GM18499 (cell line): ENCODE data around the gene ZNF570.
A peak's percentile ranks its signal among the peaks of the same experiment; 100 is the strongest.

Experiments
- ATAC-seq: cut with Tn5 transposase; IDR thresholded peaks from one replicate; pipeline ENCODE4 v1.9.1; 2021; ENCODE audit warnings: moderate number of reproducible peaks; ENCODE audit not compliant: insufficient read depth, unreplicated experiment

Gene ZNF570

DNA sequence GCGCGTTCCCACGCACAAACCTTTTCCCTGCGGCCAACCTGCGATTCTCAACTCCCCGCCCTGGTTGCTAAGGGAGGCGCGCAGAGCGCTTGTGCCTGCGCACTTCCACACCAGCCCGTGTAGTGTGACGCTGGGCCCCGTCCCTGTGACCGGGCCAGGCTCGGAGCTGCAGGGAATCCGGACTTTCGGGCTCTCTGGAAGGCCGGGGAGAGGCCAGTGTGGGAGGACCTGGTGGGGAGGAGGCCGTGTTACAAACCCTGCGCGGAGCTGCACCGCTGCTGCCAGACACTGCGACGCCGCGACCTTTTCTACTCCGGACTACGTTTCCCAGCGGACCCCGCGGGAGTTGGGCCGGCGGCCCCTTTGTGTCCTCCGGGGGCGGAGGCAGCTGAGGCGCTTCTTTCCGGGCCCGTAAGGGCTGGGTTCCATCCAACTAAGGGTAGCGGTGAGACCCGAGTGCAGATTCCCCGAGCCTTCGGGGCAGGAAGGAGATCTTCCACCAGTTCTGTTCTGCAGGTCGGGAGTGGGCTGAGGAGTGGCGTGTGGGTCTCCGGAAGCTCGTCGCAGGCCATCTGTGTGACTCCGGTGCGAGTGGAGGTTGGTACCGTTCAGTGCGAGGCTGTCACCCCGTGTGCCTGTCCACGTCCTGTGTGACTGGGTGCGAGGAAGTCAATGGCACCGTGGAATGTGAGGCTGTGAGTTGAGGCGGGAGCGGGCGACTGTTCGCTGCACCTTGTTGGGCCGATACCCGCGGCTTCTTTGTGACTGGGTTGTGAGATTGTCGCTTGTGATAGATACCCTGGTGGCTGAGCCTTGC lies at the start of gene ZNF570:
ZNF570 (plus strand) TSS at position 396 of the 817 bp plus-strand sequence. CDS start 999 bp downstream, outside the sequence.
- ATAC-seq = peak; percentile 37

DNA sequence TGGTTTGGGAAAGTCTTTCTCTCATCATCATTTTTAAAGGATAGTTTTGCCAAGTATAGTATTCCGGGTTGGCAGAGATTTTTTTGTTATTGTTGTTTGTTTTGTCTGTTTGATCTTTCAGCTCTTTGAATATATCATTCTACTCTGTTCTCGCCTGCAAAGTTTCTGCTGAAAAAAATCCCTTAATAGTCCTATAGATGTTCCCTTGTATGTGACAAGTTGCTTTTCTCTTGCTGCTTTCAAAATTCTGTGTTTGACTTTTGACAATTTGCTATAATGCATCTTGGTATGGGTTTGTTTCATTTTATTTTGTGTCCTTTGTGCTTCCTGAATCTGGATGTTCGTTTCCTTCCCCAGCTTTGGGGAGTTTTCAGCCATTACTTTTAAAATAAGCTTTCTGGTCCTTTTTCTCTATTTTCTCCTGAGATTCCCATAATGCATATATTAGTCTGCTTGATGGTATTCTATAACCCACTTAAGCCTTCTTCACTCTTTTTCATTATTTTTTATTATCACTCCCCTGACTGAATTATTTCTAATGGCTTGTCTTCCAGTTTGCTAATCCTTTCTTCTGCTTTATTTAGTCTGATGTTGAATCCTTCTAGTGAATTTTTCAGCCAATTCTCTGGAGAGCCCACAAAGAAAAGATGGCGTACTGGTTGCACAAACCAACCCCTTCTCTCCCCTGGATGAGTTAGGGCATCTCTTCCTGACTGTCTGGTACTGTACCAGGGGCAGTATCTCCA lies 16.5 kb upstream of the ZNF570 start:
- no peak for ATAC-seq

DNA sequence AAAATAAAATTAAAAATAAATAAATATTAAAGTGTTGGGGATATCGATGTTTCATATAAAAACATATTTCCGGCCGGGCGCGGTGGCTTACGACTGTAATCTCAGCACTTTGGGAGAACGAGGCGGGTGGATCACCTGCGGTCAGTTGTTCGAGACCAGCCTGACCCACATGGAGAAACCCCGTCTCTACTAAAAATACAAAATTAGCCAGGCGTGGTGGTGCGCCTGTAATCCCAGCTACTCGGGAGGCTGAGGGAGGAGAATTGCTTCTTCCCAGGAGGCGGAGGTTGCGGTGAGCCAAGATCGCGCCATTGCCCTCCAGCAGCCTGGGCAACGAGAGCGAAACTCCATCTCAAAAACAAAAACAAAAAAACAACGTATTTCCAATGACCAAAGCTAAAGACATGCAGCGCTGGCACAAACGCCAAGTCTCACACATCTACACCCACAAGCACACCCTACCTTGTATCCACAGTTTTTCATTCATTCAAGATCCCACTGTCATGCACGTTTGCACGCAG lies 2.8 kb upstream of the ZNF570 start:
- ATAC-seq = no peak

DNA sequence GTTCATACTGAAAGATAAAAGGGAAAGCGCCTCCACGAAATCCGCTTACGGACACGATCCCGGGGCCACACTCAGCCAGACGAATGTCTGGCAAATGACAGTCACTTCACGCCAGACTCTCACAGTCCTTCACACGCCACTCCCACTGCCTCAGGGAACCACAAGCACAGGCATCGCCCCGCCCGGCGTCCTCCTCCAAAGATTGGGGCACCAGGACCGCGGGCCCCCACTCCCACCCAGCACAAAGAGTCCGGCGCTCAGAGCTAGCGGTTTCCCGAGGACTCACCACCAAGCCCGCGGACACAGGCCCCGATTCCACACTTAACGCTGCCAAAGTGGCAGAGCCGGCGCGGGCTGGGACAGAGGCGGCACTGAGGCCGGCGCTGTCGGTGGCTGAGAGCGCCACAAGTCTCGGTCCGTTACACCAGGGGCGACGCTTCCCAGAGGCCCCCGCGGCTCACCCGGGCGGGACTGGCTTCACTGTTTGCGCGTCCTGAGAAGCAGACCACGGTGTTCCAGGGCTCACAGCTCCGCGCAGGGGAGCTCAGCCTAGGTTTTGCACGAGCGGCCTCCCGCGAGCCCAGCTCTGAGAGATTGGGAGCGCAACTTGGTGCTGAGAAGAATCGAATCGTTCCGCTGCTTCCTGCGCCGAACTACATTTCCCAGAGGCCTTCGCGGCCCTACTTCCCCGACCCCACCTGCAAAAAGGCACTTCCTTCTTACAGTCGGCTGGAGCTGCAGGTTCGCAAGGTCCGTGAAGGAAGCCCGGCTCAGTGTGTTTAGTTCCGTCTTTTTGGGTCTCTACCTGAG lies 2.2 kb upstream of the ZNF570 start, which contains the start of gene ZNF569:
ZNF569 (minus strand) TSS at position 647 of the 810 bp plus-strand sequence. CDS start 22,523 bp downstream, outside the sequence.
- ATAC-seq = peak; percentile 38

DNA sequence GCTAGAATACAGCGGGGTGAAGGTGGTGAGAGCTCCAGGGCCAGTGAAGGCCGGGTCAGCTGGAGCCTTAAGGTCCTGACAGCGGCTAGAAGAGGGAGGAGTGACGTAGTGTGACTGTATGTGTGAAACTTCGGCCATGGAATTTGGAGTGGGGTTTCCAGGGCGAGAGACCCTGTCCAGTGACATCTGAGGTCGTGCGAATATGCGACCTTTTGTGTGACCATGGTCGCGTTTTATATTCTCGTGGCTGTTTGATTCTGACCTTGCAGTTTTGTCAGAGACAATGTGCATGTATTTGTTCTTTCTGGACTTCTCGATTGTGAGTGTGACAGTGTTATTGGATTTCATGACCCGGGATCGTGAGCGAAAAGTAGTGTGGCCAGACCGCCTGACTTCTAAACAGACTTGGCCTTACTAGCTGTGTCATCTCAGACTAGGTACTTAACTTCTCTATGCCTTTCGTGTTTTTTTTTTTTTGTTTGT lies 1.5 kb upstream of the ZNF570 start:
- no peak for ATAC-seq

DNA sequence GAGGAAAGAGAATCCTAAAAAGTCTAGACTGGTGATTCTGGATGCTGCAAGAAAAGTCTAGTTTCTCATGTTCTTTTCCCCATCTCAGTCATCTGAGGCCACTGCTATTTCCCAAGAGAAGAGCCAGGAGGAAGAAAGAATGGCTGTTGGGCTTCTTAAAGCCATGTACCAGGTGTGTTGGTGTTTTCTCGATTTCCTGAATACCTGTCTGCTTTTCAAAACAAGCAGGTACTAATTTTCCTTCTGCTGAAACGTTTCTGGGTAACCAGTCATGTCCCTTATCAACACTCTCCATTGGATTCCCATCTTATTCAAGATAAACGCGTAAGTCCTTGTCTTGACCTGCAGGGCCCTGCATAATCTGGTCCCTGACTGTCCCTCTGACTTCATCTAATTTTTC lies 1.1 kb downstream of the ZNF570 start:
- no peak for ATAC-seq

- ATAC-seq = no peak
Measured at GRCh38 chr19:37472165-37472564, 3.0 kb downstream of the ZNF570 start.

GRCh38 chr19:37484406-37485168 lies 15.4 kb downstream of the ZNF570 start:
- no peak for ATAC-seq

- ATAC-seq = no peak
Measured at GRCh38 chr19:37492213-37492612, 23.1 kb downstream of the ZNF570 start.

- no peak for ATAC-seq
Measured at GRCh38 chr19:37505958-37506386, 36.8 kb downstream of the ZNF570 start.

- ATAC-seq = no peak
Measured at GRCh38 chr19:37506387-37507166, 37.4 kb downstream of the ZNF570 start, which contains the start of gene ZNF793. TSS of gene ZNF793 (plus strand) at chr19:37506939. CDS start at chr19:37523440, 16,501 bp downstream.

DNA sequence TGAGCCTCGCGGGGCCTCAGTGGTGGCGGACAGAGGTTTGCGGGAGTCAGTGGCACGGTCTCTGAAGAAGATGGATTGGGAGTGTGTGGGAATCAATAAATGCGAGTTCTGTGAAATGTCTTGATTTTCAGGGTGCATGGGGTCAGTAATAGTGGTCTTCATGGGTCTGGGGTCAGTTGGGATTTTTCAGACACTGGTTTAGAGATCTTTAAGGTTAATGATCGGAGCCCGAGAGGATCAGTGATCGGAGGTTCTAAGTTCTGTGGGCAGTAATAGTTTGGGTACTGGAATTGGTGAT lies 38.0 kb downstream of the ZNF570 start:
- no peak for ATAC-seq

DNA sequence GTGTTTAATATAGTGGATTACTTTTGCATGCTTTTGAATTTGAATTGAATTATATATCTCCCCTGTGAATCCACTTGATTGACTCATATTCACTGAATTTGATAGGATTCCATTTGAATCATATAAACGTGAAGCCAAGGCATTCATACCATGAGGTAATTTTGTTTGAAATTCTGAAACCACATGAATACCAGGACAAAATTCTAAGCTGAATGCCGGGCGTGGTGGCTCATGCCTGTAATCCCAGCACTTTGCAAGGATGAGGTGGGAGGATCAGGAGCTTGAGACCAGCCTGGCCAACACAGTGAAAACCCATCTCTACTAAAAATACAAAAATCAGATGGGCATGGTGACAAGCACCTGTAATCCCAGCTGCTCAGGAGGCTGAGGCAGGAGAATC lies 42.0 kb downstream of the ZNF570 start:
- ATAC-seq = no peak

- no peak for ATAC-seq
Measured at GRCh38 chr19:37511821-37512220, 42.7 kb downstream of the ZNF570 start.

GRCh38 chr19:37513397-37513796 lies 44.2 kb downstream of the ZNF570 start:
- ATAC-seq = no peak

DNA sequence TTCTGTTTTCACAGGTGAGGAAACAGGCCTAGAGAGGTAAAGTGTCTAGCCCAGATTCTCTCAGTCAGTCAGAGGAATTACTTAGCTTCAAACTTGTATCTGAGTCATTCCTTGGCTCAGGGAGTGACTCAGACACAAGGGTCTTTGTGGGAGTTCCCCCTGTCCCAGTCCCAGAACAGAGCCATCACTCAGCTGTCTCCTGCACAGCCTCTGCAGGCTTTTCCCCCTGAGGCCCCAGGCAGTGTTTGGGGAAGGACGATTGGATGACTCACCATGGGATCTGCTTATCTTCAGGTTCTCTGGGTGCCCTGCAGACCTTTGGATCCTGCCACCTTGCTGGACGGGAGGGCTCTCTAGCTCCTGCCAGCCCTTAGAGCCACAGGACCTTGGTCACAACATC lies 50.7 kb downstream of the ZNF570 start:
- no peak for ATAC-seq

DNA sequence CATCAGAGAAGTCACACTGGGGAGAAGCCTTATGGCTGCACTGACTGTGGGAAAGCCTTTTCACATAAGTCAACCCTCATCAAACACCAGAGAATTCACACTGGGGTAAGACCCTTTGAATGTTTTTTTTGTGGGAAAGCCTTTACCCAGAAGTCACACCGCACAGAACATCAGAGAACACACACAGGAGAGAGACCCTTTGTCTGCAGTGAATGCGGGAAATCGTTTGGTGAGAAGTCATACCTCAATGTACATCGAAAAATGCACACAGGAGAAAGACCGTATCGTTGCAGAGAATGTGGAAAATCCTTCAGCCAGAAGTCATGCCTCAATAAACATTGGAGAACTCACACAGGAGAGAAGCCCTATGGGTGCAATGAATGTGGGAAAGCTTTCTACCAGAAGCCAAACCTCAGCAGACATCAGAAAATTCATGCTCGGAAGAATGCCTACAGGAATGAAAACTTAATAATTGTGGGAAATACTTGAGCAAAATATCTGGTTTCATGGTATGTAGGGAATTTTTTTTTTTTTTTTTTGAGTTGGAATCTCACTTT lies 68.3 kb downstream of the ZNF570 start:
- no peak for ATAC-seq
